ENCODE data around the gene ZNFX1. TPM values are rescaled to one million over a fixed set of nuclear protein-coding genes. Genes with fewer than 3 reads are reported as not detected.
"Not testable (repeated sequence)": the region's sequence is repeated elsewhere in the genome, so short reads cannot be mapped to it uniquely, and the experiment has no call there.

Gene ZNFX1
- polyA plus RNA-seq (ENCODE audit: insufficient read length): 10.3 TPM

DNA sequence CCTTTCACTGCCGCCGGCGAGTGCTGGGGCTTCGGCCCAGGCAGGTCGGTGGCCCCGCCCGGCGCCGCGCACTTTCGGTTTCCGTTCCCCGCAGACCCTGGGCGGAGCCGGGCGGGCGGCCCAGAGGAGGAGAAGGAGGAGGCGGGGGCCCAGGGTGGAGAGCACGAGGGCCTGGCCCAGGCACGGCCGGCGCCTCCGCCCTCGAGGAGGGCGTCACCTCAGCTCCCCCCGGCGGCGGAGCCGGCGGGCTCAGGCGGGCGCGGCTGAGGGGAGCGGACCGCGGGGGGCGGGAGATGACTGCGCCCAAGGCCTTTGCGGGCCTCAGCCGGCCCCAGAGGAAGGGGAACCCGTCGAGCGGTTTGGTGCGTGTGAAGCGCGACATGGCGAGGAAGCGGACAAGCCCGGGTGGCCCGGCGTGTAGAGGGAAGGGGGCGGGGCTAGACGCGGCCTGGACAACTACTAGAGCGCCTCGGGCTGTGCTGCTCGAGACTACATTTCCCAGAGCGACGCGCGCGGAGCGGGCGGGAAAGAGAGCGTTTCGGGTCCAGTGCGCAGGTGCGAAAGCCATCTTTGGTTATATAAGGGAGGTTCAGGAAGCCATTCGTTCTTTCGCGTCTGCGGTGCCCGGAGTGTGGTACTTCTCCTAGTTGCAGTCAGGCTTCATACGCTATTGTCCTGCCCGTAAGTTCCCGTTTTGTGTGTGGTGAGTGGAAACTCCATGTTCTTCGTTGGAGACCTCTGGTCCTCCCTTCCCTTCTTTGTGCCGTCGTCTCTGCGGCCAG lies at the start of gene ZNFX1:
TSS of gene ZNFX1 (minus strand) at position 22 of the 782 bp plus-strand sequence. CDS start 2,218 bp downstream, outside the sequence.
- peak; percentile 99 for DNase-seq

DNA sequence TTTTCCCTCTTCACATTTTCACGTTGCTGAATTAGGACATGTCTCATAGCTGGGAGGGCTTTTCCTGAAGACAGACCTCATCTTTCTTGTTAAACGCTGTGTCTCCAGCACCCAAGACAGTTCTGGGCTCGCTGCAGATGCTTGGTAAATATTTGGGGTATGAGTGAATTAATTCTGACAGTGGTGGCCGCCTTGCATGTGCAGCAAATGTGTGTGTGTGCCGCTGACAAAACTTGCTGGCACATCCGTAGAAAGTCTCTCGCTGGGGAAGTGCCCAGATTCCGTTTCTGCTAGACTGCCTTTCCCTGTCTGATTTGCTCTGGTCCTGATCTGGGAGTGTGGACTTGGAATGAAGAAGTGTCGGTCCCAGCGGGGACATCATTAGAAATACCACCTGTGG lies 48.2 kb upstream of the ZNFX1 start:
- peak; percentile 31 for DNase-seq

DNA sequence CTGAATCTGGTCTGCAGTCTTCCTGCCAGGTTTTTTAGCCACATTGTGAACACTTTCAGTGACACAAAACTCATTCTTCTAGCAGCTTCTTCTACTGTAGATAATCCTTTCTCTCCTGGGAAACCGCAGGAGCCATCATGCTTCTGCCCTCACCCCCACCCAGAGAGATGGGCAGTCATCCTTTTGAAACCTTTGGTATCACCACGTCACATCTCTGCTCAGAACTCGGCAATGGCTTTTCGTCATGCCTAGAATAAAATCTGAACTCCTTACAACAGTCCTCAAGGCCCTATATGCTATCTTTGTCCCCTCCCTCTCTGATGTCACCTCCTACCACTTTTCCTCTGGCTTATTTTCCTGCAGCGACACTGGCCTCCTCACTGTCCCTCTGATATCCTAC lies 46.4 kb upstream of the ZNFX1 start:
- no peak for DNase-seq

DNA sequence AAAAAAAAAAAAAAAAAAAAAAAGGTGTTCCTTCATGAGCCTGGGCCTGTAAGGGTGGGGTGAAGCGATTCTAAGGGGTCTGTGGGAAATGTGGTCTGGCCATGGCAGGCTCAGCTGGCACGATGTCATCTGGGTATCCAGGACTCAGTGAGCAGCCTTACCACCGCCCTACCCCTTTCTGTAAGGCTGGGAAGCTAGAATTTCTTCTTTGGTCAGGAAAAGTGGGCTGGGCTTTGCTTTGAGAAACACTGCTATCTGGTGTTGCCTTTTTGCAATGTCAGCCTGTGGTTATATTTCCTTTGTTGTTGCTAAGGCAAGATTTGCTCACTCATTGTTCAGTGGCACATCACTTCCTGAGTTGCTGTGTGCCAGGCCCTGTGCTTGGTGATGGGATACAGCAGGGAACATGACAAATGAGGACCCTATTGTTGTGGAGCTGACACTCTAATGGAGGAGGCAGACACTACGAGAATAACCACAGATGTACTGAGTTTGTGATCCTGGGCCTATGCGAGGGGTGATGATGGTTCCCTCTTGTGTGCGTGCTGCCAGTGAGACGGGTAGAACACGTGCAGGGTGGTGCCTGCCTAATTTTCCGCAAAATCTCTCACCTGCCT lies 45.9 kb upstream of the ZNFX1 start:
- peak; percentile 32 for DNase-seq

DNA sequence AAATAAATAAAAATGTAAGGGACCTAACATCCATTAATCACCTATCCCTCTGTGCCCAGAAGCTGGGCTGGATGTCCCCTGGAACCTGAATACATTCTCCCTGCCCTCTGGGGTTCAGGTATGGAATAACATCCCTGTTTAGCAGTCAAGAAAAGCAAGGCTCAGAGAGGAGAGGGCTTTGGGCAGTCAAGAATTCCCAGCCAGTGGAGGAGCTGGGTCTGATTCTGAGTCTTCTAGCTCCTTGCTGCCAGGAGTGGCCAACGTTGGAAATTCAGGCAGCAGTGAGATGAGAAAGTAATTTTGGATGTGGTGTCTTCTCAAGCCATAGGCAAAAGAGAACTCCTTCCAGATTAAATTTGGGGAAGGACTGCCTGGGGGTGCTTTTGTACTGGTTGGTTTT lies 42.6 kb upstream of the ZNFX1 start:
- no peak for DNase-seq

DNA sequence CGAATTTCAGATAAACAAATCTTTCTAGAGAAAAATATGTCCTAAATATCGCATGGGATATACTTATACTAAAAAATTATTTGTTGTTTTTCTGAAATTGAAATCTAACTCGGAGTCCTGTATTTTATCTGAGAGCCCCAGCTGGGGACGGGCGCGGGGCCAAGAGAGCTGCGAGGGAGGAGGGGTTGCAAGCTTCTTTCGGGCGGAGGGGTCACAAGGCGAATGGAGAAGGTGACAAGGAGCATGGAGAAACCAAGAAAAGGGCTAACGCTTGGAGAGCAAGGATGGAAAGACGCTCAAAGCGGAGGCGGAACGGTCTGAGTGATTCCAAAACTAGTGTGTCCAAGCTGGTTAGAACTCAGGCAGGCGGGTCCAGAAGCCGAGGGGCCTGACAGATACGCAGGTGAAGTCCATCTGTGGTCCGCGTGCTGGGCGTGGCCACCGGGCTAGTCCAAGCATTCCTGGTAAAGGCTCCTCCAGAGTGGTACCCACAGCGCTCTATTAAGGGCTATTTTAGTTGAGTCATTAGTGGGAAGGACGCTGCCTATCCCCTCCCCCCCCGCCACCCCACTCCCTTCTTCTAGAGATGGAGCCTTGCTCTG lies 41.5 kb upstream of the ZNFX1 start:
- DNase-seq: no peak

DNA sequence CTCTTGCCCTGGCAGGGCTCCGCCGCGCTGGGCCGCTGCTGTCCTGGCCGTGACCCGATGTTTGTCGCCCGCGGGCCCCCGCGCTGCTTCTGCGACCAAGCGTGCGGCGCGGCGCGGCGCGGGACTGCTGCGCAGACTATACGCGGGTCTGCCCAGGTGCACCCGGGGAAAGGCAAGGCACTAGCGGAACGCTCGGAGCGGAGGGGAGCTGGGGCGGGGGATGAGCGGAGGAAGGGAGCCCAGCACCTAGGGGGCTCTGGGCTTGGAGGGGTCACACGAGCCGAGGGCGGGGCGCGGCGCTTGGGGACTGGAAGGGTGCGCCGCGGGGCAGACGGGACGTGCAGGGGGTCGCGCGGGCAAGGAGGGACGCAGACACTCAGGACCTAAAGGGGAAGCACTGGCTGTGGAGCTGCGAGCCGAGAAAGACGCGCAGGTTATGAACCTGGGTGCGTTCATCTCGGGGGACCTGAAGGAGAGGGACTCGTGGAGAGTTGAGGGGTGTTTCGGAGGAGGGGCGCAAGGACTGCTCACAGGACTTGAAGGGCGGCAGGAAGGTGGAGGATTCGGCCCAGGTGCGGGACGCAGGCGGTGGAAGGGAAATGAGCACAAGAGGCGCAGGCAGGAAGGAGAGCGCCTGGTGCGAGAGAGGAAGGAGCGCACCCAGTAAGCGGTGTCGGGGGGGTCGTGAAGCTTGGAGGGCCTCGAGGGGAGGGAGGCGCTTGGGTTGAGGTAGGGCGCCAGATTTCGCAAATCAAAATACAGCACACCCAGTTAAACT lies 40.8 kb upstream of the ZNFX1 start:
- DNase-seq: no peak

DNA sequence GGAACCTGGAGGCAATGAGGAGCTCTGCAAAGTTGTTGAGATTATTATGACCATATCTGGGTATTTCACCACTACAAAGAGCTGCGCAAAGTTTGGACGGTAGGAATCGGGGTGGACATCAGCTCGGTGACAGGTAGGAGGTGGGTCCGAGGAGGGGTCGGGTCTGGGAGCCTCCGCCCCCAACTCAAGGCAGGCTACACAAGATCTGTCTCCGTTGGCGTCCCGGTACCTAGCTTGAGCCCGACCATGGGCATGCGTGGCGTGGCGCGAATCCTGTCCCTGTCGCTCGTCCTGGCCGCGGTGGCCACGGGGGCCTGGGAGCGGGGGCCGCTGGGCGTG lies 40.2 kb upstream of the ZNFX1 start:
- DNase-seq: no peak

DNA sequence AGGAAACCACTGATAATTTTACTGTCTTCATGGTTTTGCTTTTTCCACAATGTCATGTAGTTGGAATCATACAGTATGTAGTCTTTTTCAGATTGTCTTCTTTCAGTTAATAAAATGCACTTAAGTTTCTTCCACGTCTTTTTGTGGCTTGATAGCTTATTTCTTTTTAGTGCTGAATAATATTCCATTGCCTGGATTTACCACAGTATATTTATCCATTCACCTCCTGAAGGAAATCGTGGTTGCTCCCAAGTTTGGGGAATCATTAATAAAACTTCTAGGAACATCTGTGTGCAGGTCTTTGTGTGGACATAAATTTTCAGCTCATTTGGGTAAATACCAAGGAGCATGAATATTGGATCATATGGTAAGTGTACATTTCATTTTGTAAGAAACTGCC lies 38.8 kb upstream of the ZNFX1 start:
- no peak for DNase-seq

DNA sequence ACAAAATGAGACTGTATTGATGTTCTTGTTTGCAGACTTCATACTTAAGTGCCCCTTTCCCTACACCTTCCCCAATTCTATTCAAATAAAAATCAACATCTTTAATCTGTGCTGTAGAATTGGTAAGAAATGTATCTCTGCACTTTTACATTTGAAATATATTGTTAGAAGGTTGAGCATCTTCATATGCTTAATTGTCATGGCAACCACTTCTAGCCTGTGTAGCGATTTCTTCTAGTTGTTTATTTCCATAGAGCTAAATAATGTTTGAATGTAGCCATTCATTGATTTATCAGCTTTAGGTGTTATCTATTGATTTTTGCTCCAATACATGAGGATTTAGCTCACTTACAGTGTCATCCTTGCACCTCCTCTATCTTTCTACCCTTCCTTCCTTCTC lies 37.7 kb upstream of the ZNFX1 start:
- no peak for DNase-seq

DNA sequence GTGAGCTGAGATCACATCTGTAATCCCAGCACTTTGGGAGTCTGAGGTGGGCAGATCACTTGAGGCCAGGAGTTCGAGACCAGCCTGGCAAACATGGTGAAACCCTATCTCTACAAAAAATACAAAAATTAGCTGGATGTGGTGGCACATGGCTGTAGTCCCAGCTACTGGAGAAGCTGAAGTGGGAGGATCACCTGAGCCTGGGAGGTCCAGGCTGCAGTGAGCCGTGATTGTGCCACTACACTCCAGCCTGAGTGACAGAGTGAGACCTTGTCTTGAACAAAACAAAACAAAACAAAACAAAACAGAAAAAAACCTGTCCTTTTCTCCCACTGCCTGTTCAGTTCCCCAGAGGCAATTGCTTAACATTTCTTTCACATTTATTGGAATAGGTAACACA lies 36.2 kb upstream of the ZNFX1 start:
- DNase-seq: not testable (repeated sequence)

DNA sequence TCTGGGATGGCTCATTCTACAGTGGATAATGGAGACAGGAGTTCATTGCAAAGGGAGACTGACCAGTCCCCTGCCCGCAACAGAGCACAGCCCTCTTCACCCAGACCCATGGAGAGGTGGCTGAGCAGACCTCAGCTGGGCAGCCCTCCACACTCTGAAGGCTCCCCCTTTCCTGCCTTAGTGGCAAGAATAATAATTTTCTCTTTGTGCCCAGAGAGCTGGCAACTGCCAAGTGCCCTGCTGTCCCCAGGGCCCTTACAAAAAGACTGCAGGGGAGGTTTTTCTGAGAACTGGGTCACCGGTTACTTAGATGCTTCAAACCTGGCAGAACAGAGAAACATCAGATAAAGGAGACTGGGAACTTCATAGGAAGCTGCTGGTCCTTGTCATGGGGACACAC lies 35.4 kb upstream of the ZNFX1 start:
- DNase-seq: no peak

DNA sequence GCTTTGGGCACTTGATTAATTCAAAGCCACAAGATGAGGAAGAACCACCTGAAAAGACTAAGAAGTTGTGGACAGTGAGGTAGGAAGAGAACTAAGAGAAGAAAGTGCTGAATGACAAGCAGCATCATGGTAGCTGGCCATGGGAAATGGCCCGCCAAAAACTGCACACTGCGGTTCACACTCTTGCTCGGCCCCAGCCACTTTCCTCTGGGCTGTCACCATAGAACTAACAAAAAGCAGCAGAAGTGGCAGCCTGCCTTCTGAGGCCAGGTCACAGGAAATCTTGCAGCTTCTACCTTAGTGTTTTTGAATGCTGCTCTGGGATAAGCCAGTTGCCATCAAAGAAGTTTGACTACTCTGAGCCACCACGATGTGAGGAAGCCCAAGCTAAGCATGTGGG lies 34.8 kb upstream of the ZNFX1 start:
- no peak for DNase-seq

DNA sequence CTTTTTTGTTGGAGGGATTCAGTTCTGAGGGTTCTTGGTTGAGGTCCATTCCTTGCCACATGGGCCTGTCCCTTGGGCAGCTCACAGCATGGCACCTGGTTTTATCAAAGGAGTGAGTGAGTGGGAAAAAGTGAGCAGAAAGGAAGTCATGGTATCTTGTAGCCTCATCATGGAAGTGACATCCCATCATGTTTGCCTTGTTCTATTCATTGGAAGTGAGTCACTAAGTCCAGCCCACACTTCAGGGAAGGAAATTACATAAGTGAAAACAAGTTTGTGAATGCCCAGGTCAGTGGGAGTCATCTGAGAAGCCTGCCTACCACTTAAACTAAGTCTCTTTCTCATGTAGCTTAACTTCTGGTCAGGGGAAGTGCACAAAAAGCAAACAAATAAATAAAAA lies 32.8 kb upstream of the ZNFX1 start:
- DNase-seq: no peak

DNA sequence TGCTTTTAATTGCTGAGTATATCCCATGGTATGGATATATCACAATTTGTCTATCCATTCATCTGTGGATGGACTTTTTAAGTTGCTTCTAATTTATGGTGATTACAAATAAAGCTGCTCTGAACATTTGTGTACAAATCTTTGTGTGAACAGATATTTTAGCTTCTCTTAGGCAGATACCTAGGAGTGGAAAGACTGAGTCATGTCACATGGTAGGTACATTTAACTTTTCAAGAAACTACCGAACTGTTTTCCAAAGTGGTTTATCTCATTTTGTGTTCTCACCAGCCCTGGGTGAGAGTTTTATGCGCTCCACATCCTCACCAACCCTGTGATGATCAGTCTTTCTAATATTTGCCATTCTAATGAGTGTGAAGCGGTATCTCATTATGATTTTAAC lies 31.0 kb upstream of the ZNFX1 start:
- no peak for DNase-seq

DNA sequence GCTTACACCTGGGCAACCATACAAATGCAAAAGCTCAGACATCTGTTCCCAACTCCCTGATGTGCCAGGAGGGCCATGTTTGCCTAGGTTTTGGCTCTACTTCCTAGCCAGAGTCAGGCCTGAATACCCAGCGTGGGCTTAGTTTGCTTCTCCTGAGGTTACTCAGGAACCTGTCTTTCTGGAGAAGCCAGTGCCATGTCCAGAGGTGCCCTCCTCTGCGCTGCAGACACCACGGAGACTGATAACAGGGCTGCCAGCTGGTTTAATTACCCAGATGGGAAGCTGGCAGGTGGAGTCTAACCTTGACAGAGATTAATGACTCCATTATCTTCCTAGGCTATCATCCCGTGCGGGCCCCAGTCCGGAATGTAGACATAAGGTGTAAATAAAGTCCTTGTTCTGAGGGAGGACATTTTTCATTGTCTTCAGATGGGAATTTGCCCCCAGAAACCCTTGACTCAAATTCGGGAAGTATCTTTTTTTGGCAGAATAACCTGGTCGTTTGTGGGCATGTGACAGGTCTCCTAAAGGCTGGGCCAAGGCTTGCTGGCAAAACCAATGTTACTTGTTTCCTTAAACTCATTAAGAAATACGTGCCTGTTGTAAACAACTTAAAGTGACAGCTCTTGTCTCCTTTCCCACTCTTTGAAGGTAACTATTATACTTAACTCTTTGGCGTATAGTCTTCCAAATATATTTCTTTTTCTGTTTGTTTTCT lies 29.2 kb upstream of the ZNFX1 start:
- DNase-seq: no peak

DNA sequence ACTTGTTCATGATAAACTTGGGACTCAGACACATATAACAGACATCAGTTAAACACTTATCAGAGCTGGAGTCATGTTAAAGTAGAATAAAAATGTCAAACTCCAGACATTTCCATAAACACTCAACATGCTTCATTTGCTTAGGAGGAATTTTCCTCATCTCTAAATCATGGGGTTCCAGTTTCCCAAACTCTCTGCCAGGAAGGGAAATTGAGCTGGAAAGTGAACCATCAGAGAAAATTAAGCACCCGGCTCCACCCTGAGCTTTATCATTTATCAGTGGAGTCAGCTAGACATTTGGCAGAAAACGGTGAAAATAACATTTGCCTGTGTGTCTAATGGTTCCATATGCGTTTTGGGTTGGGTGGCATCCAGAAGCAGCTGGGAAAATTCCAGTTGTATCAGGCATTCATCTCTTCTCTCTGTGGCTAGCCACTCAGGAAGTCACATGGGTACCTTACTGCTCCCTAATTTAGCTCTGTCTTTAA lies 25.3 kb upstream of the ZNFX1 start:
- DNase-seq: peak; percentile 53

DNA sequence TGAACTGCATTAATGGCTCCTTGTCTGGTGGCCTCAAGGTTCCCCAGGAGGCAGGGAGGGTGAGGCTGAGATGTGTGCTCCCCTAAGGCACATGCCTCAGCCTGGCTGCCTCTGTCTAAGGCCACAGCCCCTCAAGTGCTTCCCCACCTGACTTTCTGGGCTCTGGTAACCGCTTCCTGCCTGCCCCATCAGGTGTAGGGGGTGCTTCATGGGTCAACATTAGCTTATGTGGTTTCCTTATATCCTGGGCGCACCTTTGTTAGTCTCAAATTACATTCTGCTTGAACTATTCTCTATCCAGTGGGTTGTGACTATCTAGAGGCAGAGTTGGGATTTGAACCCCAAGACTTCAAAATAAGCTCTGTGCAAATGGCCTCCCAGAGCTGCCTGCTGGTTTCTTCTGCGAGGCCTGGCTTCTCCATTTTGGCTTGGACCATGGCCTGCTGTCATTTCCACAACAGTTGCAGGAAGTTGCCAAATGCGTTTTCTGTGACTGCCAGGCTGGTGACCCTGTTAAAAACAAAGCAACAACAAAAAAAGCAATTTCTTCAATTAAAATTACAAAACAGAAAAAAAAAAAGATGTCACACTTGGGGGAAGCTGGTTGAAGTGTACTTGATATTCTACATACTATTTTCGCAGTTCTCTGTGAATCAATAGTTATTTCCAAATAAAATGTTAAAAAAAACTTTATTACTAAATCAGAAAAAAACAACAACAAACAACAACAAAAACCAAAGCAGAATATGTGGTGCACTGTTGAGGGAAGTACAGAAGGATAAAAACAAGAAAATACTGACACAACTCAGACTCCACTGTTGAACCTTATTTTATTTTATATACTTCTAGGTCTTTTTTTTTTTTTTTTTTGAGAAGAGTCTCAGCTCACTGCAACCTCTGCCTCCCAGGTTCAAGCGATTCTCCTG lies 20.0 kb upstream of the ZNFX1 start:
- DNase-seq: no peak

DNA sequence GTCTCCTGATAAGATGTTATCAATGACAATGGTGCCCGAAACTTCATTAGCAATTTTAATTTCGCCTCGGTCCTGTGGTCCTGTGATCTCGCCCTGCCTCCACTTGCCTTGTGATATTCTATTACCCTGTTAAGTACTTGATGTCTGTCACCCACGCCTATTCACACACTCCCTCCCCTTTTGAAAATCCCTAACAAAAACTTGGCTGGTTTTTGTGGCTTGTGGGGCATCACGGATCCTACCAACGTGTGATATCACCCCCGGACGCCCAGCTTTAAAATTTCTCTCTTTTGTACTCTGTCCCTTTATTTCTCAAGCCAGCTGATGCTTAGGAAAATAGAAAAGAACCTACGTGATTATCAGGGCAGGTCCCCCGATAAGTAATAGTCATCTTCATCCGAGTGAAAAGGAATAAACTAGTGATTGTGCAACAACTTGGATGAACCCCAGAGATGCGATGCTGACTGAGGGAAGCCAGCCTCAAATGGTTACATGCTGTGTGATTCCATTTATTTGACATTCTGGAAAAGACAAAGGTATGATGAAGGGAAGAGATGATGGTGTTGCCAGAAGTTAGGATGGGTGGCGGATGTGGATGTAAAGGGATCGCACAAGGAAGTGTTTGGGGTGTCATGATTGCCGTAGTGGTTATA lies 16.3 kb upstream of the ZNFX1 start:
- not testable (repeated sequence) for DNase-seq

DNA sequence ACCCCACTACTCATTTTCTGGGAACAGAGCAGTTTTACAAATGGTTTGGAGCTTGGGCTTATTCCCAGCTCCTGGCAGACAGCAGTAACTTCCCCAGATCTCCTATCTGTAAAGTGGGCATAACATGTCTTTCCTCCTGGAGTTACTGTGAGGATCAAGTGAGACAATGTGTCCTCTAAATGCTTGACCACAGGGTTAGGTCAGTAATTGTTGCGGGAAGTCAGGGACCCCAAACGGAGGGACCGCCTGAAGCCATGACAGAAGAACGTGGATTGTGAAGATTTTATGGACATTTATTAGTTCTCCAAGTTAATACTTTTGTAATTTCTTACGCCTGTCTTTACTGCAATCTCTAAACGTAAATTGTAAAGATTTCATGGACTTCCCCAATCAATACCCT lies 15.3 kb upstream of the ZNFX1 start:
- DNase-seq: no peak

DNA sequence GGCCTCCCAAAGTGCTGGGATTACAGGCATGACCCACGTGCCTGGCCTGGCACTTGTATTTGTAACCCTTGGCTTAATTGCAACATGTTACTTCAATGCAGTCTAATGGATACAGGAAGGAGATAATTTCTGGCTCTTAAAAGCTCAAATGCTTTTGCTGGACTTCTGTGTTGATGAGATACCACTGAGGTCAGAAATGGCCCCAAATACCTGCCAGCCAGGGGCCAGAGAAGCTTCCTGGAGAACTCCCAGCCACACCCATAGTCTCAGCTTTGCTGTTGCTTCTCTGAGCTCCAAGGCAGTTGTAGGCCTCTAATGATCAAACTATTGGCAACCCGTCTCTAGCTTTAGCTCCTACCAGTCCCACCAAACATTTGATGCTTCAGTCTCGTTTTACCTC lies 14.2 kb upstream of the ZNFX1 start:
- DNase-seq: no peak

Data from hindlimb muscle (tissue), 1 donor.